GM21447 (cell line): ENCODE data around the gene NIN.

Source experiments
- ATAC-seq: cut with Tn5 transposase; IDR thresholded peaks from one replicate; pipeline ENCODE4 v1.9.1; 2021; ENCODE audit not compliant: unreplicated experiment

The NIN gene, protein sequence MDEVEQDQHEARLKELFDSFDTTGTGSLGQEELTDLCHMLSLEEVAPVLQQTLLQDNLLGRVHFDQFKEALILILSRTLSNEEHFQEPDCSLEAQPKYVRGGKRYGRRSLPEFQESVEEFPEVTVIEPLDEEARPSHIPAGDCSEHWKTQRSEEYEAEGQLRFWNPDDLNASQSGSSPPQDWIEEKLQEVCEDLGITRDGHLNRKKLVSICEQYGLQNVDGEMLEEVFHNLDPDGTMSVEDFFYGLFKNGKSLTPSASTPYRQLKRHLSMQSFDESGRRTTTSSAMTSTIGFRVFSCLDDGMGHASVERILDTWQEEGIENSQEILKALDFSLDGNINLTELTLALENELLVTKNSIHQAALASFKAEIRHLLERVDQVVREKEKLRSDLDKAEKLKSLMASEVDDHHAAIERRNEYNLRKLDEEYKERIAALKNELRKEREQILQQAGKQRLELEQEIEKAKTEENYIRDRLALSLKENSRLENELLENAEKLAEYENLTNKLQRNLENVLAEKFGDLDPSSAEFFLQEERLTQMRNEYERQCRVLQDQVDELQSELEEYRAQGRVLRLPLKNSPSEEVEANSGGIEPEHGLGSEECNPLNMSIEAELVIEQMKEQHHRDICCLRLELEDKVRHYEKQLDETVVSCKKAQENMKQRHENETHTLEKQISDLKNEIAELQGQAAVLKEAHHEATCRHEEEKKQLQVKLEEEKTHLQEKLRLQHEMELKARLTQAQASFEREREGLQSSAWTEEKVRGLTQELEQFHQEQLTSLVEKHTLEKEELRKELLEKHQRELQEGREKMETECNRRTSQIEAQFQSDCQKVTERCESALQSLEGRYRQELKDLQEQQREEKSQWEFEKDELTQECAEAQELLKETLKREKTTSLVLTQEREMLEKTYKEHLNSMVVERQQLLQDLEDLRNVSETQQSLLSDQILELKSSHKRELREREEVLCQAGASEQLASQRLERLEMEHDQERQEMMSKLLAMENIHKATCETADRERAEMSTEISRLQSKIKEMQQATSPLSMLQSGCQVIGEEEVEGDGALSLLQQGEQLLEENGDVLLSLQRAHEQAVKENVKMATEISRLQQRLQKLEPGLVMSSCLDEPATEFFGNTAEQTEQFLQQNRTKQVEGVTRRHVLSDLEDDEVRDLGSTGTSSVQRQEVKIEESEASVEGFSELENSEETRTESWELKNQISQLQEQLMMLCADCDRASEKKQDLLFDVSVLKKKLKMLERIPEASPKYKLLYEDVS (N-terminal part only)

DNA sequence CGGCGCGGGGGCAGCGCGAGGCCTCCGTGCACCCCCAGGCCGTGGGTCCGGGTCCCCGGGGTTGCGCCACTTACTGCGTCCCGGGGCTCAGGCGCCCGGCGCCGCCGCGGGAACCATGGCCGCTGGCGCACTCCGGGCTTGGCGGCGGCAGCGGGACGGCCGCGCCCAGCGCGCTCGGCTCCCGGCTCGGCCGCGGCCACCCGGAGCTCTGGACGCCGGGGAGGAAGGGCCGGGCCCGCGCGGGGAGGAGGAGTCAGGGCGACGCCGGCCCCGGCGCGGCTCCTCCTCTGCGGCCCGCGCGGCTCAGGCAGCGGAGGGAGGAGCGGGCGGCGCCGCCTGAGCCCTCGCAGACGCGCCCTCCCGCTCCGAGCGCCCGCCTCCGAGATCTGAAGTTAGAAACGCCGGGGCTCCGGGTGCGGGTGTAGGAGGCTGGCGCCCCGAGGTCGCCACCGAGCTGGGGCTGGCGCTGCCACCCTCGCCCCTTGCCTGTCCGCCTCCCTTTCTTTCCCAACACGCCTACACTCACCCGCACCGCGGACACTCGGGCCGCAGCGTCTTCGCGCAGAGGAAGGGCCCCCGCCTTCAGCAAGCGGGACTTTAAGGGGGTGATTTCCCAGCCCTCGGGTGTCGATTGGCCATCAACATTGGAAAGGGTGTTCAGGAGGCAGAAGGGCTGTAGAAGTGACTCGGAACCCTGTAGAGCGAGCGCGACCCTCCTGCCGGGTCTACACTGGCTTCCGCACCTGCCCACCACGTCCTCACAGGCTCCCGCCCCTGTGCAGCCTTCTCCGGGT is at the start of gene NIN:
Gene NIN (minus strand): TSS at position 231 of the 794 bp plus-strand sequence. CDS start 9,106 bp downstream, outside the sequence.
- ATAC-seq: peak; percentile 65

DNA sequence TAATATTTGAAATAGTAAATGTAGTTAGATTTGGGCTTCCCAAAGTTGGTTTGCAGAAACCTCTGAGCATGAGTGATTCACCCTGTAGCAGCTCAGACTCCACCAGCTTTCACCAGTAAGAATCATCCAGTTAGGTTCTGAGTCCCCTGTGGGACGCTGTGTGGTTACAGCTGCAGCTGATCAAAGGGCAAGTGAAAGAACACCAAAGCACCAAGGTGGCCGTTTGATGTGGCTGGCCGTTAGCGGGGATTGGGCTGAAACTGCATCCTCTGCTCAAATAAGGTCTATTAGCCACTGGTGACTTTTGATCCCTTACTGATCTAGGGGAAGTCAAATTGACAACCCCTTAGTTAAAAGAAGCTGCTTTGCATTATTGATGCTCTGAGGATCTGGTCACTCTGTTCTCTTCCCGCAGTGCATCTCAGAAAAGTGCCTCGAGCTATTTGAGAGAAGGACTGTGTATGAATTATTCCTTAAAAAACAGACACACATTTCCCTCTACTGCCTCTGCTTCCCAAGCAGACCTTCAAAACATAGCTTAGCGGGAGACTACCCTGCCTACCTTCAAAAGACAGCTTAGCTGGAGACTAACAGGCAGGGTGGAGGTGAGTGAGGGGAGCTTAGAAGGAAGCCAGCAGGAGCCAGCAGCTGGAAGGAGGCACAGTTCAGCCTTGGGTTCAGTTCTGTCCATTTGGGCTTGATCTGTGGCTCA is 44.6 kb upstream of the NIN start:
- ATAC-seq: peak; percentile 95

DNA sequence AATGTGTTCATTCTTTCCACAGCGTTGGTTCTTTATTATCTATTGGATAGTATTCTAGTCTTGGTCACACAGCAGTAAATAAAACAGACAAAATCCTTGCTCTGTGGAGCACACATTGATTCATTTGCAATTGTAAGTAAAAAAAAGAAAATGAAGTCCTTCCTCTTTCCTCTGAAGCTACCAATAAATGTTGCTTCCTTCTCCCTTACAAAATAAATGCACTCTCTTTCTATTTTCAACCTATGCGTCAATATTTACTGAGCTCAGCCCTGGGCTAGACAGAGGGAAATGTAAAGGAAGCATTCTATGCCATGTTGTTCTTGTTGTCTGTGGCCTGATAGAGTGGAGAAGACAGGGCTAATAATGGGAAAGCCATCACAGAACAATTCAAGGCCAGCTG is 43.8 kb upstream of the NIN start:
- ATAC-seq: no peak

DNA sequence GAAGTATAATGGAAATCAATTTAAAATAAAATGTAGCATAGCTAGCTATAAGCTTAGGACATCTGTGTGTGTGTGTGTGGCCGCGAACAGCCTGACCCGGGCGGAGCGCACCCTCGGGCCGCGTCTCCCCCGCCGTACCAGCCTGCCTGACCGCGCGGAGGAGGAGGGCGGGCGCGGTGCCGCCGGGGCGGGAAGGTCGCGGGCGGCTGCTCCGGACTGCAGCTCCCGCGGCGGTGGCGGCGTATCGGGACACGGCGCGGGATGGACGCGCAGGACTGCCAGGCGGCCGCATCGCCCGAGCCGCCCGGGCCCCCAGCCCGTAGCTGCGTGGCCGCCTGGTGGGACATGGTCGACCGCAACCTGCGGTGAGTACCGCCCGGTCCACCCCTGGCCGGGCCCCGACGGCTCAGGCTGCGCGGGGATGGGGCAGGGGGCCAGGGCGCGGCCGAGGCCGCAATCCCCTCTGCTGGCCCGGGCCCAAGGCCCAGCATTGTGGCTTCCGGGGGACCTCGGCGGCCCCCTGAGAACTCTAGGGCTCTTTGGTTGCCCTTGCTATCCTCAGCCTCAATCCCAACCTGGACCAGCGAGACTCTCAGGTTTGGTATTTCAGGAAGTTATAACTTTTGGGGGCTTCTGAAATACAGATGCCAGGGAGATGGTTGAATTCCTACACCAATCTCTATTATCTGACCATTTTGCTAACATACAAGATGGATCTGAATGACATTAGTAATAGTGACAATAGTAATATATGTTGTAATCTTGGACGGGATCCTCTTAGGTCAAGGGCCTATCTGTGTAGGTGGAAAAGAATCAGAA is 41.2 kb upstream of the NIN start, which contains the start of gene ABHD12B:
Gene ABHD12B (plus strand): TSS at position 140 of the 819 bp plus-strand sequence. CDS start 122 bp downstream, at position 262.
- no peak for ATAC-seq

DNA sequence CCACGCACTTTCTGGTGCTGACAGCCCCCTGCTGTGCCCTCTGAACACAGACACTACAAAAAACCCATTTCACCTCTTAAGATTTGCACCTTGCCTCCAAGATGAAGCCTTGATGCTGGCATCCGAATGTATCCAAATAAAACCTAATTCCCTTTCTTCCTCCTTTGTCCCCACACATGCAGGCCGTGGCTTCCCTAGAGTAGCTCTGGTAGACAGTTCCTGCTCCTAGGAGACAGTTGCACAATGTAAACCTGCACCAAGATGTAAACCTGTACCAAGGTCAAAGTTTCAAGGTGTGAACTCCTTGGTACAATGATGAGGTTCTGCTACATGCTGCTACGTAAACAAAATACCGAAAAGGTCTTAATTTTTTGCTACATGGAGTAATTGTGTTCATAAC is 40.3 kb upstream of the NIN start:
- no peak for ATAC-seq

DNA sequence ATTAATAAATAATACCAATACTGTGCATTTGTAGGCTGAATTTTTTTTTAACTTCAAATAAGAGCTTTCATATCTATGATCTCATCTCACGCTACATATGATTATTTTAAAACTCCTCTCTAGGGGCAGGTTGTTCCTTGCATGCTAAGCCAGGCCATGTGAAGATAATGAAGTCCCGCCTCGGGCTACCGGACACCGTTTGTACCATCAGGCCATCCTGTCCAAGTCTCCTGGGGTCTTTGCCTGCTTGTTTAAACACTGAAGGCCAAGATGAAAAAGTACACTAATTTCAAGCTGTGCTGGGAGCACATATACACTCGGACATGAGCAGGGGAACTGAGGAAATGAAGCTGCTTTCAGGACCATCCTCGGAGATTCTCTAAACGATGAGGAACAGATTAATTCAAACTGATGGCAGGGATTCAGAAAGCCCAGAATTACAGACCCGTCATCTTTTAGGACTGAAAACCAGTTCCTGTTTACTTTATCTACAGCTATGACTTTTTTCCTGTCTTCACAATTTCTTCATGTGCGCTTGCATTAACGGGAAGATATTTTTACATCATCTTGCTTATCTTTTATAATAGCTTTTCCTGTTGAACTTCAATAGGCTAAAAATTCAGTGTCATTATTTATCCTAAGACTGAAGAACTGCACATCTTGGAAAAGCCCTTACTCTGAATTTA is 34.6 kb upstream of the NIN start:
- no peak for ATAC-seq

DNA sequence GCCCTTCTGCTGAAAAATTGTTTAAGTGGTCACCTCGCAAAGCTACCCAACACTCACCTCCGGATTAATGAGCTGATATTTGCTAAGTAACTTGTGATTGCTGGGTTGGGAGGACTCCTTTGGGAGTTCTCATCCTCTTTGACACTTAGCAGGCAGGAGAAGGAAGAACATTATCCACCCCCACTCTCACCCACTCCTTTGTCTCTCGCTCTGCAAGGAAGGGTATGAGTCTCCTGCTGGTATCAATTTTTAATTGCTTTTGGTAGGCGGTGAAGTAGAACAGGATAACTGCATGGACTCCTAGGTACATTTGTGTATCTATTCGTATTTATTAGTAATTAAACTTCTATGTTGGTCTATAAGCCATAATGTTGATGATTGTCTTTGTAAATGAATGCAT is 34.0 kb upstream of the NIN start:
- ATAC-seq: no peak

DNA sequence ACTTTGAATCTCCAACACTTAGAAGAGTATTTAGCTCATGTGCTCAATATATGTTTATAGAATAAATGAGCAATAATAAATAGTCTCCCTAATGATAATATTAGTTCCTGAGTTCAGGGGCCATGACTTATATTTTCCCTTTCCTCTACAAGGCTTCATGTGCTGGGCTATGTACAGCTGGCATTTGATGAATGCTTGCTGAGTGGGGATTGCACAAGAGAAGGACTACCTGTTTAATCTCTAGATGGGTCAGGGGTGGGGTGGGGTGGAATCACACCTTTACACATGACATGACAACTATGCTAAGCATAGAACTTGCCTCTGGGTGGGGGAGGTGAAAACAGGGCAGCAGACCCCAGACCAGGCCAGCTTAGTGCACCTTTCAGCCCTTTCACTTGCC is 33.3 kb upstream of the NIN start:
- ATAC-seq: no peak

DNA sequence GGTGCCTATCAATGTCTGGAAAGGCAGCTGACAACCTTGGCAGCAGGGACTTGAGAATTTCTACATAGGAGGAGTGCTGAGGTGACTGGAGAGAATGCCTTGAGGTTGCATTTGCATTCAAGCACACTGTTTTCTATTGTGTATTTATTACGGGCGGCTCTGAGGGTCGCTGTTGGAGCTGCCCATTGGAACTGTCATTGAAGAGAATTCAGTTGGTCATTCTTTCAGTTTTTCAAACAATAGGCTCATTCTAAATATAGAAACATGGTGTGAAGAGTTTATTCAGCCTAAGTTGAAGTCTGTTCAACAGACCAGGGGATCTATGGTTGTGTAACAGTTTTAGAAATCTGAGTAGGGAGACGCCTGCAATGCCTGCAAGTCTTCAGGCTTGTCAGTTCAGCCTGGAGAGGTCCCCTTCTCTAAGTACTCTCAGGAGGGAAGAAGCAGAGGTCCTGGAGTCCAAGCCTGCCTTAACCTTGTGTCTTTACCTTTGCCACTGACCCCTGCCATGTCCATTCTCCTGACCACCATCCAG is 31.1 kb upstream of the NIN start:
- no peak for ATAC-seq

DNA sequence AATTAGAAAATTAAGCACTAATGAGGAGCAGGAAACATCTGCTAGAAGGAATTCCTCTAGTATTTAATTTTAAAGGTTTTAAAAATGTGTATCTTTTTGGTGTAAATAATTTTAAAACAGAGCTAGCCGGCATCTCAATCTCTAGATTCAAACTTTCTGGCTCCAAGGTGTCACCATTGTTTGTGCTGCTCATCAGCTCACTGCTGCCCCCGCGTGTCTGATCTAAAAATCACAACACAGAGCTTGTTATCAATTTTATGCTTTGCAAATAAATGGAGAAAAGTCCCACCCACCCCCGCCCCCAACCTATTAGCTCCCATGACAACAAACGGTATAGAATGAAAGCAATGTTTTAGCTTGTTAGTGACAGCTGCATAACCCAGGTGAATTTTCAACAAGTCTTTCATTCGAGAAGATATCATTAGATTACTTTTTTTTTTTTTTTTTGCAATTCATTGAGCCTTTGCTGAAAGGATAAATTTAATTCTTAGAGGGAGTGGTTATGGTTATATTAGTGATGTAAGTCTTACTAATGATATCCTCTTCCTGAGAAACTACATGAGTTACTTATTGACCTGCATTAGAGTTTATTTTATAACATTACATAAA is 29.6 kb upstream of the NIN start:
- ATAC-seq: peak; percentile 59

DNA sequence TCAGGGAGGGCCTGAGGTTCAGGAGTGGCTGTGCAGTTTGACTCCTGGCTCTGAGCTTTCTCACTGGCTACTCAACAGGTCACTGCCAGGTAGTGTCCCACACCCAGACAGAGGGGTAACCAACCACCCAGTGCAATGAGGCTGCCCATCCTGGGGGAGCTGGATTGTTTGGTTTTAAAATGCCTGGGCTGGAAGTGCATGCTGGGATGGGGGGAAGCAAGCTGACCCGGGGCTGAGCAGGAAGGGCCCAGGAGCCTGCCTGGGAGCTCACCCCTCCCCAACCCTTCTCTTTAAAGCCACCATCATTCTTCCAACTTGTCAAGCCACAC is 28.3 kb upstream of the NIN start:
- ATAC-seq: peak; percentile 13

DNA sequence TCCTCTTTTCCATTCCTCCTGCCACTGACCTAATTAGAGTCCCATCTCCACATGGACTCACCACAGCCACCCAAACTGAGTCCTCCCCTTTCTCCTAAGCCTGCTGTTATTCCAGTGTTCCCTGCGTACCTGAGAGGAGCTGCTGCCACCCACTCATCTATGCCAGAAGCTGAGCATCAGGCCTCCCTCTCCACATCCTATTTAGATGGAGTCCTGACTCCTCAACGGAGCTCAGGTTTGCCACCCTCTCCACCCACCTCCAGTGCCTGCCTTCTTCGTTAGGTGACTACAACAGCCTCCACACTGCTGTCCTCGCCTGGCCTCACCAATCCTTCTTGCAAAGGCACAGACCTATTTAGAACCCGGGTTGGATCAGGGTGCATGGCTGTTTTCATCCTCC is 25.7 kb upstream of the NIN start:
- no peak for ATAC-seq

DNA sequence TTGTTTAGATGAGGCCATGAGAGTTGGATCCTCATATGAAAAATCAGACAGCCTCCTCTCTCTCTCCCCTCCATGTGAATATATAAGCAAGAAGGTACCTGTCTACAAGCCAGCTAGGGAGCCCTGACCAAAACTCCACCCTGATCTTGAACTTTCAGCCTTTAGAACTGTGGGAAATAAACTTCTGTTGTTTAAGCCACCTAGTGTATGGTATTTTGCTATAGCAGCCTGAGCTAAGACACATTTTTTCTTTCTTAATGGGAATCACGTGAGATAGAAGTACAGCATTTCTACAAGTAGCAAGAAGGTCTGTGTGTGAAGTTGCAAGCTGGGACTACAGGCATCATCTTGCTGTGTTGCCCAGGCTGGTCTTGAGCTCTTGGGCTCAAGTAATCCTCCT is 24.6 kb upstream of the NIN start:
- no peak for ATAC-seq

DNA sequence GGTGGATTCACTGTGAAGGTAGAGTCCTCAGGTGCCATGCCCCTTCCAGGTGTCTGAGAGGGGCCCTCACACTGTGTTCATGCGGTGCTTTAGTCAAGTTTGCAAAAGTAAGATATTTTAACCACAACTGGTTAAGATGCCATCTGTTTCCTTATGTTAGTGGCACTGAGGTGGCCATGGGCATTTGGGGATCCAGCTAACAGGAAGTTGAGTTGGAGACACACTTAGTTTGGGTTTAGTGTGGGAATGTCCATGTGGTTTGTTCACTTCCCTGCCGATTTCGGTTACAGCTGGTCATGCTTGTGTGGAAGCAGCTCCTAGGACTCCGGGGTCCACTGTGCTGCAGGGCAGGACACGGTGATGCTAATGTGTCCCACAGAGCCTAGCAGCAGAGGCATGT is 23.6 kb upstream of the NIN start:
- no peak for ATAC-seq

DNA sequence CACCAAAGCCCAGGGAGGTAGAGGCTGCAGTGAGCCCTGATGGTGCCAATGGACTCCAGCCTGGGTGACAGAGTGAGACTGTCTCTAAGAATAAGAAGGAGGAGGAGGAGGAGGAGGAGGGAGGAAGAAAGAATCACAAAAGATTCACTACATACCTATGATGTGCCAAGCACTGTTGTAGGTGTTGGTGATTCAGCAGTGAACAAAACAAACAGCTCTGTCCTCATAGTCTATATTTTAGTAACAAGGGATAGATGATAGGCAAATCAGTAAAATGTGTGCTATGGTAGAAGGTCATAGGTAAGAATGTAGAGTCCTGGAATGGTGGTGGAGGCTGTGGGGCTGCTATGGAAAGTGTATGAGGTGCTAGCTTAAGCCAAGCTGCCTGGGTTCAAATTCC is 22.9 kb upstream of the NIN start:
- ATAC-seq: no peak

DNA sequence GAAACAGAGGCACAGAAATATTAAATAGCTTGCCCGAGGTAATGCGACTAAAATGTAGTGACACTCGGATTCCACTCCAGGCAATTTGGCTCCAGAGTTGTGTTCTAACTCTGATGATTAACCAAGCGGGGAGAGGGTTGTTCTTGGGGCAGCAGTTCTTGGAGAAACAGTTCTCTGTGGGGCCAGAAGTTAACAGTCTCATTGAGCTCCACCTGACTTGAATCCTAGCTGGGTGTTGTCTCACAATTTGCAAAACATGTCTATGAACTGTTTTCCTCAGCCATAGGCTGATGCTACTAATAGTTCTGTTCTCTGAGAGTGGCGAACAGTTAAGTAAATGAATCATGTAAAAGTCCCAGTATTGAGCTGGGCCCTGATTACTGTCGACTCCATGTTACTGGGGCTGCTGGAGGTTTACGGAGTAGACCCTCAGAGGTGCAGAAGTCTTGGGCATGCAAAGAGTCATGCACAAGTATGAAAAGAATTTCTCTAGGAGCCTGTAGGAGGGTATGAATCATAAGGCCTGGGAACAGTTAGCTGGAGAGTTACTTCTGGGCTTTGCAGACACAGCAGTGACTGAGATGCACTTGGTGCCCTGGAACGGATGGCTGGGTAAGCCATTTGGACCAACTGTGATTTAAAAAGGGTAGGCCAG is 15.4 kb upstream of the NIN start:
- ATAC-seq: no peak

DNA sequence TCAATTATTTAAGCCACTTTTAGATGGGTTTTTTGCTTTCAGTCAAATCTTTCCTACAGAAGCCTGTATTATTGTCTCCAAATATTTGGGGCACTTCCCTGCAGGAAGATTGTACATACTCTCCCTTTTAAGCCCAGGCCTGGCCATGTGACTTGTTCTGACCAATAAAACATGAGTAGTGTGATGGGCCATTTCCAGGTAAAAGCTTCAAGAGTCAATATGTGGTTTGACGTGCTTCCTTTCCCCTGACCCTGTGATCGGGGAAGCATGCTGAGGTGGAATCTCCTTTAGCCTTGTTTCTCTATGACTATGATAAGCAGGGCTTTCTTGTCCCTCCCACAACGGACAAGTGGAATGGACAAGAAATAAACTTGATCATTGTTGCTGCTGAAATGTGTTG is 14.2 kb upstream of the NIN start:
- no peak for ATAC-seq
